H1 (cell line): ENCODE results near the gene MKKS. TPM values are rescaled to one million over a fixed set of nuclear protein-coding genes. Genes with fewer than 3 reads are reported as not detected.

Experiments
- BCL11A ChIP-seq, 2 experiments: IDR thresholded peaks; one replicate each; pipeline ENCODE4 v1.6.1; 2011; ENCODE audit warnings: low read depth in 2 of 2, low read length in 2 of 2, mild to moderate bottlenecking in 2 of 2
- CHD7 ChIP-seq: fragments of 300-600 bp; sonication (generic); IDR thresholded peaks from 2 replicates; pipeline ENCODE4 v1.7.1; 2012; ENCODE audit warnings: low read length, moderate library complexity, mild to moderate bottlenecking, inconsistent platforms; ENCODE audit not compliant: insufficient replicate concordance
- CTBP2 ChIP-seq: IDR thresholded peaks from 2 replicates; pipeline ENCODE4 v1.7.0; 2011; ENCODE audit warnings: borderline replicate concordance, mild to moderate bottlenecking, moderate library complexity, mixed read lengths, low read length; ENCODE audit not compliant: insufficient read depth, insufficient read length
- E2F6 ChIP-seq: IDR thresholded peaks from 2 replicates; pipeline ENCODE4 v1.6.1; 2012; ENCODE audit warnings: inconsistent platforms
- FOSL1 ChIP-seq: IDR thresholded peaks from 2 replicates; pipeline ENCODE4 v1.6.1; 2011; ENCODE audit warnings: mild to moderate bottlenecking, low read depth, low read length, moderate library complexity; ENCODE audit not compliant: insufficient read depth
- SIN3A ChIP-seq, 2 experiments: IDR thresholded peaks in 1 of 2; conservative IDR thresholded peaks in 1 of 2; 2 replicates each; pipeline ENCODE4 v1.6.1; 2011 to 2012; ENCODE audit warnings: low read length in 2 of 2, improper control_type of control experiment in 1 of 2, low read depth in 1 of 2, mild to moderate bottlenecking in 1 of 2
- TAF7 ChIP-seq: optimal IDR thresholded peaks from 2 replicates; pipeline ENCODE3; 2011; ENCODE audit warnings: low read depth, mild to moderate bottlenecking, inconsistent platforms, low read length, moderate library complexity, borderline replicate concordance
- YY1 ChIP-seq: IDR thresholded peaks from 2 replicates; pipeline ENCODE4 v1.6.1; 2011; ENCODE audit warnings: low read depth, mild to moderate bottlenecking, low read length
- polyA plus RNA-seq, 7 experiments: library from polyadenylated mRNA; depleted of rRNA in 3 of 7; stranded (reverse) in 5 of 7; unstranded in 2 of 7; fragments of >200 nt in 5 of 7; fragments of 200-250 nt in 2 of 7; gene quantifications; 1 replicate in 5 of 7; 2 replicates in 1 of 7; 4 replicates in 1 of 7; pipeline versions ENCODE4 v1.2.1 to v1.2.3, GENCODE V29; 2011 to 2013; ENCODE audit warnings: missing spikeins in 2 of 7, mixed read lengths in 2 of 7
- total RNA-seq: library from RNA; stranded (reverse); fragmentation: NEBNext Ultra II Directional; extraction: Animal tissue kit (Norgen Biotek cat#: 25700); gene quantifications from 2 replicates; pipeline ENCODE4 v1.2.1, GENCODE V29; 2021

Gene MKKS
- total and polyA plus RNA-seq, 2 of the 8 experiments (the other 6 are each of a cell fraction or from before 2014, with no cell fraction given), result 15.9 to 24.8 TPM

GRCh38 chr20:10467681-10468339, 33.8 kb upstream of the MKKS start (continued):
- TF ChIP-seq CHD7 (no peak), CTBP2 (no peak), SIN3A (conservative IDR thresholded peaks at IDR 0.05 in 1 of 2, IDR thresholded peaks at IDR 0.05 in 1 of 2; ENCODE audit: low read depth in 1 of 2, low read length in 2 of 2) (no peak), BCL11A (IDR thresholded peaks at IDR 0.05; ENCODE audit: low read depth in 2 of 2, low read length in 2 of 2) (no peak), TAF7 (no peak), YY1 (no peak), E2F6 (no peak), FOSL1 (no peak)
